Dermis lymphatic vessel endothelial cell (primary cell): ENCODE results near the gene ZNF267. TPM values are rescaled to one million over a fixed set of nuclear protein-coding genes. Genes with fewer than 3 reads are reported as not detected.

ENCODE experiments used
- total RNA-seq: library from RNA; depleted of rRNA; stranded (reverse); fragments of >200 nt; gene quantifications from 2 replicates; pipeline ENCODE4 v1.2.1, GENCODE V29; 2014

ZNF267 gene
- 21.8 and 34.3 TPM in 2 replicates for total RNA-seq

GRCh38 chr16:31873556-31874365, at the start of gene ZNF267:
TSS of gene ZNF267 (plus strand) at chr16:31873807. CDS start at chr16:31873967, 160 bp downstream.

